Endodermal cell (in vitro differentiated cells): Measurements from ENCODE around the gene AUTS2. TPM values are rescaled to one million over a fixed set of nuclear protein-coding genes. Genes with fewer than 3 reads are reported as not detected.

ENCODE experiments used
- DNase-seq: peaks from one replicate; pipeline ENCODE4 v3.0.0-alpha.2; 2017
- H3K27ac ChIP-seq: 2 replicates; pipeline ENCODE4 v1.5.1; 2013; ENCODE audit warnings: mild to moderate bottlenecking, low read depth, low read length, moderate library complexity
- H3K27me3 ChIP-seq: 2 replicates; pipeline ENCODE4 v1.6.1; 2013; ENCODE audit warnings: mild to moderate bottlenecking, low read length, moderate library complexity; ENCODE audit not compliant: insufficient read depth, control insufficient read depth, poor library complexity, severe bottlenecking
- H3K36me3 ChIP-seq: 2 replicates; pipeline ENCODE4 v1.7.0; 2013; ENCODE audit warnings: mild to moderate bottlenecking, low read length, moderate library complexity; ENCODE audit not compliant: control insufficient read depth, insufficient read depth
- H3K4me1 ChIP-seq: one replicate; pipeline ENCODE4 v1.7.0; 2013; ENCODE audit warnings: low read length; ENCODE audit not compliant: control insufficient read depth, insufficient read depth
- H3K4me3 ChIP-seq: 2 replicates; pipeline ENCODE4 v1.5.1; 2013; ENCODE audit warnings: mild to moderate bottlenecking, low read length, moderate library complexity
- H3K9ac ChIP-seq: 2 replicates; pipeline ENCODE4 v1.6.1; 2013; ENCODE audit warnings: mild to moderate bottlenecking, low read length, moderate library complexity; ENCODE audit not compliant: poor library complexity, severe bottlenecking; ENCODE audit errors: extremely low read depth
- H3K9me3 ChIP-seq: 2 replicates; pipeline ENCODE4 v1.6.1; 2013; ENCODE audit warnings: mild to moderate bottlenecking, low read length, moderate library complexity; ENCODE audit not compliant: control insufficient read depth
- H3K27ac Mint-ChIP-seq: 2 replicates; pipeline ENCODE4 v1.8.0; 2020; ENCODE audit warnings: mixed read lengths
- H3K27me3 Mint-ChIP-seq: 2 replicates; pipeline ENCODE4 v1.8.0; 2021; ENCODE audit warnings: mild to moderate bottlenecking, mixed read lengths; ENCODE audit not compliant: insufficient read depth
- H3K36me3 Mint-ChIP-seq: 2 replicates; pipeline ENCODE4 v1.8.0; 2020; ENCODE audit warnings: low read depth, mixed read lengths
- H3K4me1 Mint-ChIP-seq: 2 replicates; pipeline ENCODE4 v1.8.0; 2020; ENCODE audit warnings: mixed read lengths
- H3K4me3 Mint-ChIP-seq: 2 replicates; pipeline ENCODE4 v1.8.0; 2020; ENCODE audit warnings: mild to moderate bottlenecking, moderate library complexity, mixed read lengths
- H3K9me3 Mint-ChIP-seq: 2 replicates; pipeline ENCODE4 v1.8.0; 2020; ENCODE audit warnings: mild to moderate bottlenecking, mixed read lengths
- WGBS, 2 experiments: methylation state at CpG; one replicate each; pipeline versions ENCODE4 v1.1.5 to v1.1.7; 2013; ENCODE audit warnings: missing lambda C conversion rate in 2 of 2, mixed read lengths in 1 of 2; ENCODE audit not compliant: insufficient coverage in 1 of 2, insufficient read length in 1 of 2; 5-methylcytosine and 5-hydroxymethylcytosine counted together
- total RNA-seq, 2 donors: library from RNA; stranded (reverse); fragmentation: NEBNext Ultra II Directional in 1 of 2; extraction: Animal tissue kit (Norgen Biotek cat#: 25700) in 1 of 2; gene quantifications; 2 replicates in 1 of 2; 3 replicates in 1 of 2; pipeline ENCODE4 v1.2.1, GENCODE V29; 2021
- TF ChIP-seq, protein P1 (sequence below): fragments of 200-600 bp; sonication (generic); conservative IDR thresholded peaks from 2 replicates; pipeline ENCODE4 v1.5.0; 2021; ENCODE audit warnings: antibody characterized with exemption, mild to moderate bottlenecking

AUTS2 gene
- total RNA-seq, 2 donors from 2014 or later: 76.8 to 106 TPM

DNA sequence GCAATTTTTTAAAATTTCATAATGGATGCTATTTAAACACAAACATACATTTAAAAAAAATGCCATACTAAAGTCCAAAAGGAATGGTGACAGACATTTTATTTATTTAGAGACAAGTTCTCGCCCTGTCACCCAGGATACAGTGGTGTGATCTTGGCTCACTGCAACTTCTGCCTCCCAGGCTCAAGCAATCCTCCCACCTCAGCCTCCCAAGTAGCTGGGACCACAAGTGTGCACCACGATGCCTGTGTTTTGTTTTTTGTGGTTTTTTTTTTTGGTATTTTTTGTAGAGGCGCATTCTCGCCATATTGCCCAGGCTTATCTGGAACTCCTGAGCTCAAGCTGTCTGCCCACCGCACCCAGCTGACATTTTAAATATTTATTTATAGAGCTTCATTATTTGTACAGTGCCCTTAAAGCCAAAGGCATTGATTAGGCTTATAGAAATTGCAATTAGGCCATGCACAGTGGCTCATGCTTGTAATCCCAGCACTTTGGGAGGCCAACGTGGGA, 703.5 kb downstream of the AUTS2 start:
- TF ChIP-seq, protein P1, sequence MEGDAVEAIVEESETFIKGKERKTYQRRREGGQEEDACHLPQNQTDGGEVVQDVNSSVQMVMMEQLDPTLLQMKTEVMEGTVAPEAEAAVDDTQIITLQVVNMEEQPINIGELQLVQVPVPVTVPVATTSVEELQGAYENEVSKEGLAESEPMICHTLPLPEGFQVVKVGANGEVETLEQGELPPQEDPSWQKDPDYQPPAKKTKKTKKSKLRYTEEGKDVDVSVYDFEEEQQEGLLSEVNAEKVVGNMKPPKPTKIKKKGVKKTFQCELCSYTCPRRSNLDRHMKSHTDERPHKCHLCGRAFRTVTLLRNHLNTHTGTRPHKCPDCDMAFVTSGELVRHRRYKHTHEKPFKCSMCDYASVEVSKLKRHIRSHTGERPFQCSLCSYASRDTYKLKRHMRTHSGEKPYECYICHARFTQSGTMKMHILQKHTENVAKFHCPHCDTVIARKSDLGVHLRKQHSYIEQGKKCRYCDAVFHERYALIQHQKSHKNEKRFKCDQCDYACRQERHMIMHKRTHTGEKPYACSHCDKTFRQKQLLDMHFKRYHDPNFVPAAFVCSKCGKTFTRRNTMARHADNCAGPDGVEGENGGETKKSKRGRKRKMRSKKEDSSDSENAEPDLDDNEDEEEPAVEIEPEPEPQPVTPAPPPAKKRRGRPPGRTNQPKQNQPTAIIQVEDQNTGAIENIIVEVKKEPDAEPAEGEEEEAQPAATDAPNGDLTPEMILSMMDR: no peak
- Mint-ChIP-seq H3K9me3 (no peaks in the 10 kb centered on the region), H3K27ac (no peak overlapping the region), H3K4me1 (no peaks in the 10 kb centered on the region), H3K27me3 (no peaks in the 10 kb centered on the region), H3K36me3 (no peaks in the 10 kb centered on the region), H3K4me3 (no peak overlapping the region)
- H3K4me1 ChIP-seq: no peaks in the 10 kb centered on the region
- H3K9me3 ChIP-seq: no peaks in the 10 kb centered on the region
- no peak overlapping the region for H3K27ac ChIP-seq
- H3K9ac ChIP-seq: no peak overlapping the region
- WGBS, 2 experiments: 100% methylated on average over 2 to 5 of the region's 6 CpGs
- no peak overlapping the region for H3K4me3 ChIP-seq
- no peaks in the 10 kb centered on the region for H3K36me3 ChIP-seq
- no peaks in the 10 kb centered on the region for H3K27me3 ChIP-seq
- DNase-seq: no peak

- TF ChIP-seq, protein P1: no peak
Measured at GRCh38 chr7:70303309-70303708, 705.0 kb downstream of the AUTS2 start.

GRCh38 chr7:70303780-70304179, 705.5 kb downstream of the AUTS2 start:
- WGBS, 2 experiments: 83 to 92% methylated on average over 1 to 2 of the region's 2 CpGs

More at GRCh38 chr7:70303309-70303708, 705.0 kb downstream of the AUTS2 start:
- Mint-ChIP-seq H3K36me3 (no peaks in the 10 kb centered on the region), H3K4me3 (no peak overlapping the region), H3K27me3 (no peaks in the 10 kb centered on the region), H3K4me1 (no peaks in the 10 kb centered on the region), H3K9me3 (no peaks in the 10 kb centered on the region), H3K27ac (no peak overlapping the region)
- Histone ChIP-seq H3K27me3 (no peaks in the 10 kb centered on the region), H3K4me1 (peaks cover 2% of the 10 kb centered on the region), H3K9me3 (no peaks in the 10 kb centered on the region), H3K36me3 (no peaks in the 10 kb centered on the region), H3K9ac (no peak overlapping the region), H3K4me3 (no peak overlapping the region), H3K27ac (no peak overlapping the region)
- WGBS, 2 experiments: 98 to 100% methylated on average over 3 to 7 of the region's 7 CpGs
- no peak for DNase-seq

More at GRCh38 chr7:70303780-70304179, 705.5 kb downstream of the AUTS2 start:
- Mint-ChIP-seq H3K36me3 (no peaks in the 10 kb centered on the region), H3K4me3 (no peak overlapping the region), H3K9me3 (no peaks in the 10 kb centered on the region), H3K27ac (no peak overlapping the region), H3K27me3 (no peaks in the 10 kb centered on the region), H3K4me1 (no peaks in the 10 kb centered on the region)
- H3K9ac ChIP-seq: no peak overlapping the region
- H3K9me3 ChIP-seq: no peaks in the 10 kb centered on the region
- H3K36me3 ChIP-seq: no peaks in the 10 kb centered on the region
- H3K4me3 ChIP-seq: no peak overlapping the region
- H3K27ac ChIP-seq: no peak overlapping the region
- H3K27me3 ChIP-seq: no peaks in the 10 kb centered on the region
- peaks cover 2% of the 10 kb centered on the region for H3K4me1 ChIP-seq
- DNase-seq: no peak
- TF ChIP-seq, protein P1: no peak
